ENCODE measurements around the gene BCAR3. TPM values are rescaled to one million over a fixed set of nuclear protein-coding genes. Genes with fewer than 3 reads are reported as not detected.

BCAR3 gene
- total and polyA plus RNA-seq, 2 of the 4 experiments (the other 2 are of a cell fraction), result 41.4 to 46.4 TPM

- H2BK120ac ChIP-seq (ENCODE audit: low read depth, low read length), result no peak overlapping the region
- H3K4me2 ChIP-seq (ENCODE audit: low read depth, low read length), result no peak overlapping the region
- no peak overlapping the region for H4K5ac ChIP-seq (ENCODE audit: low read depth, low read length)
- no peaks in the 10 kb centered on the region for H4K20me1 ChIP-seq (ENCODE audit: insufficient read depth, low read length)
- H3K4ac ChIP-seq (ENCODE audit: low read depth, low read length), result no peak overlapping the region
- H2BK20ac ChIP-seq (ENCODE audit: low read depth, low read length), result no peak overlapping the region
- no TSS peak for BruUV-seq (replicated peaks)
- no peak overlapping the region for H2AFZ ChIP-seq (replicated peaks; ENCODE audit: low read length, poor library complexity)
- H3K56ac ChIP-seq (ENCODE audit: extremely low read depth, insufficient read depth, low read length), result no peak overlapping the region
- ChIA-PET POLR2A (ENCODE audit: unreplicated experiment) (no interaction called here), CTCF (no interaction called here)
- H4K91ac ChIP-seq (ENCODE audit: insufficient read depth, low read depth, low read length), result no peak overlapping the region
- no peaks in the 10 kb centered on the region for H3K9me3 ChIP-seq (ENCODE audit: control insufficient read depth, insufficient read depth, low read length)
- DNase-seq (no peak), ATAC-seq (ENCODE audit: low read depth) (no peak)
- H3K27me3 ChIP-seq (ENCODE audit: control insufficient read depth, insufficient read depth, low read length), result no peaks in the 10 kb centered on the region
- H2AK5ac ChIP-seq (ENCODE audit: low read depth, low read length), result no peak overlapping the region
- H2AK9ac ChIP-seq (replicated peaks; ENCODE audit: low read depth, low read length, poor library complexity), result no peak overlapping the region
- H2BK5ac ChIP-seq (ENCODE audit: low read depth, low read length, poor library complexity, severe bottlenecking), result no peak overlapping the region
- no peak overlapping the region for H3K23ac ChIP-seq (ENCODE audit: low read depth, low read length)
- in situ Hi-C loops (cut with MboI; ENCODE audit: low sequenced_read_pairs) (no loop called here), intact Hi-C loops (cut with micrococcal nuclease) (no loop called here), dilution Hi-C loops (cut with HindIII; ENCODE audit: low sequenced_read_pairs, unreplicated experiment) (no loop called here)
- H2BK15ac ChIP-seq (ENCODE audit: low read depth, low read length), result no peak overlapping the region
- no peak overlapping the region for H3K9ac ChIP-seq (ENCODE audit: low read depth, low read length)
- no peak overlapping the region for H3K4me3 ChIP-seq (ENCODE audit: insufficient read depth, low read depth, low read length)
- no peaks in the 10 kb centered on the region for H3K9me1 ChIP-seq (ENCODE audit: insufficient read depth, low read length)
- no CpG with 5 or more reads among the region's 4 CpGs for WGBS, 2 experiments (ENCODE audit: extremely low coverage in 2 of 2, insufficient read length in 1 of 2)
- TF ChIP-seq MAZ (IDR thresholded peaks at IDR 0.05; ENCODE audit: borderline replicate concordance, low read depth, low read length) (no peak), CHD1 (IDR thresholded peaks at IDR 0.05; ENCODE audit: low read depth, low read length) (no peak), USF2 (IDR thresholded peaks at IDR 0.05; ENCODE audit: low read depth, low read length) (no peak), CEBPB (IDR thresholded peaks at IDR 0.05; ENCODE audit: low read depth, low read length) (no peak), RCOR1 (IDR thresholded peaks at IDR 0.05; ENCODE audit: insufficient replicate concordance, low read length) (no peak), RFX5 (IDR thresholded peaks at IDR 0.05; ENCODE audit: low read depth, low read length) (no peak), BHLHE40 (IDR thresholded peaks at IDR 0.05; ENCODE audit: low read depth, low read length) (no peak), MAFK (IDR thresholded peaks at IDR 0.05; ENCODE audit: low read depth, low read length) (no peak), POLR2A (IDR thresholded peaks at IDR 0.05; ENCODE audit: low read depth, low read length) (no peak), SMC3 (IDR thresholded peaks at IDR 0.05; ENCODE audit: low read depth, low read length) (no peak), NFE2L2 (IDR thresholded peaks at IDR 0.05; ENCODE audit: low read depth, low read length) (no peak), FOS (IDR thresholded peaks at IDR 0.05; ENCODE audit: low read depth, low read length) (no peak), RAD21 (IDR thresholded peaks at IDR 0.05; ENCODE audit: low read length) (no peak)
- TF ChIP-seq, protein P1, sequence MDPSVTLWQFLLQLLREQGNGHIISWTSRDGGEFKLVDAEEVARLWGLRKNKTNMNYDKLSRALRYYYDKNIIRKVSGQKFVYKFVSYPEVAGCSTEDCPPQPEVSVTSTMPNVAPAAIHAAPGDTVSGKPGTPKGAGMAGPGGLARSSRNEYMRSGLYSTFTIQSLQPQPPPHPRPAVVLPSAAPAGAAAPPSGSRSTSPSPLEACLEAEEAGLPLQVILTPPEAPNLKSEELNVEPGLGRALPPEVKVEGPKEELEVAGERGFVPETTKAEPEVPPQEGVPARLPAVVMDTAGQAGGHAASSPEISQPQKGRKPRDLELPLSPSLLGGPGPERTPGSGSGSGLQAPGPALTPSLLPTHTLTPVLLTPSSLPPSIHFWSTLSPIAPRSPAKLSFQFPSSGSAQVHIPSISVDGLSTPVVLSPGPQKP (IDR thresholded peaks at IDR 0.05; ENCODE audit: borderline replicate concordance, low read depth, low read length), result no peak
- TF ChIP-seq, protein P2, sequence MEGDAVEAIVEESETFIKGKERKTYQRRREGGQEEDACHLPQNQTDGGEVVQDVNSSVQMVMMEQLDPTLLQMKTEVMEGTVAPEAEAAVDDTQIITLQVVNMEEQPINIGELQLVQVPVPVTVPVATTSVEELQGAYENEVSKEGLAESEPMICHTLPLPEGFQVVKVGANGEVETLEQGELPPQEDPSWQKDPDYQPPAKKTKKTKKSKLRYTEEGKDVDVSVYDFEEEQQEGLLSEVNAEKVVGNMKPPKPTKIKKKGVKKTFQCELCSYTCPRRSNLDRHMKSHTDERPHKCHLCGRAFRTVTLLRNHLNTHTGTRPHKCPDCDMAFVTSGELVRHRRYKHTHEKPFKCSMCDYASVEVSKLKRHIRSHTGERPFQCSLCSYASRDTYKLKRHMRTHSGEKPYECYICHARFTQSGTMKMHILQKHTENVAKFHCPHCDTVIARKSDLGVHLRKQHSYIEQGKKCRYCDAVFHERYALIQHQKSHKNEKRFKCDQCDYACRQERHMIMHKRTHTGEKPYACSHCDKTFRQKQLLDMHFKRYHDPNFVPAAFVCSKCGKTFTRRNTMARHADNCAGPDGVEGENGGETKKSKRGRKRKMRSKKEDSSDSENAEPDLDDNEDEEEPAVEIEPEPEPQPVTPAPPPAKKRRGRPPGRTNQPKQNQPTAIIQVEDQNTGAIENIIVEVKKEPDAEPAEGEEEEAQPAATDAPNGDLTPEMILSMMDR (conservative IDR thresholded peaks at IDR 0.05; ENCODE audit: low read depth, low read length), result no peak
- no peak overlapping the region for H3K18ac ChIP-seq (ENCODE audit: low read depth, low read length)
- H3K36me3 ChIP-seq (ENCODE audit: control insufficient read depth, insufficient read depth, low read length), result peaks cover 3% of the 10 kb centered on the region; the same call in 1 of the 2 replicates
- H3K4me1 ChIP-seq (ENCODE audit: control insufficient read depth, insufficient read depth, low read length), result peaks cover 3% of the 10 kb centered on the region; the same call in 1 of the 2 replicates
- H3K14ac ChIP-seq (replicated peaks; ENCODE audit: low read depth, low read length), result no peak overlapping the region
- H4K8ac ChIP-seq (ENCODE audit: low read depth in 2 of 2, low read length in 2 of 2), result no peak overlapping the region
- H3K79me1 ChIP-seq (ENCODE audit: low read depth in 1 of 2, low read length in 2 of 2), result peaks cover 0 to 7% of the 10 kb centered on the region in 2 experiments; a peak in 3 of 4 replicates
- no peak overlapping the region for H3K27ac ChIP-seq (ENCODE audit: insufficient read depth, low read length)
Measured at GRCh38 chr1:93522721-93523120, 158.9 kb downstream of the BCAR3 start.

Measured in IMR-90 (cell line).